Measurements from ENCODE around the gene CHST11. TPM values are rescaled to one million over a fixed set of nuclear protein-coding genes. Genes with fewer than 3 reads are reported as not detected.

CHST11 gene
- total and polyA plus RNA-seq, 3 donors from 2014 or later = 5.1 to 36.9 (median 23.9) TPM

GRCh38 chr12:104725610-104726009 is 268.9 kb downstream of the CHST11 start:
- no peaks in the 10 kb centered on the region for H3K36me3 ChIP-seq (ENCODE audit: low read depth, missing control alignments)
- H3K4me1 ChIP-seq = peaks cover 4% of the 10 kb centered on the region
- no peak overlapping the region for H3K4me3 ChIP-seq
- WGBS, 2 donors = 83 to 95% methylated on average over 3 of the region's 3 CpGs
- no peak for DNase-seq
- H3K27me3 ChIP-seq = no peaks in the 10 kb centered on the region
- intact Hi-C loops (cut with DNase I; ENCODE audit: low total_unique reads) = no loop called here
- H3K27ac ChIP-seq = no peak overlapping the region
- H3K9me3 ChIP-seq = no peaks in the 10 kb centered on the region
- TF ChIP-seq CTCF (IDR thresholded peaks at IDR 0.05) (no peak), POLR2A (IDR thresholded peaks at IDR 0.05) (no peak)

GRCh38 chr12:104727726-104728465 is 271.1 kb downstream of the CHST11 start:
- no peak overlapping the region for H3K27ac ChIP-seq
- no peaks in the 10 kb centered on the region for H3K27me3 ChIP-seq
- 91 to 92% methylated on average over 10 of the region's 10 CpGs for WGBS, 2 donors
- intact Hi-C loops (cut with DNase I; ENCODE audit: low total_unique reads) = no loop called here
- H3K4me3 ChIP-seq = no peak overlapping the region
- H3K36me3 ChIP-seq (ENCODE audit: low read depth, missing control alignments) = no peaks in the 10 kb centered on the region
- H3K4me1 ChIP-seq = no peaks in the 10 kb centered on the region
- no peak for TF ChIP-seq CTCF (IDR thresholded peaks at IDR 0.05)
- no peak for TF ChIP-seq POLR2A (IDR thresholded peaks at IDR 0.05)
- H3K9me3 ChIP-seq = no peaks in the 10 kb centered on the region
- no peak for DNase-seq

- Histone ChIP-seq H3K27ac (no peak overlapping the region), H3K4me1 (no peaks in the 10 kb centered on the region), H3K27me3 (no peaks in the 10 kb centered on the region), H3K4me3 (no peak overlapping the region), H3K36me3 (ENCODE audit: low read depth, missing control alignments) (no peaks in the 10 kb centered on the region), H3K9me3 (no peaks in the 10 kb centered on the region)
- intact Hi-C loops (cut with DNase I; ENCODE audit: low total_unique reads) = no loop called here
- no peak for DNase-seq
- 8 to 27% methylated on average over 1 of the region's 1 CpG for WGBS, 2 donors
- TF ChIP-seq POLR2A (IDR thresholded peaks at IDR 0.05) (no peak), CTCF (IDR thresholded peaks at IDR 0.05) (no peak)
Observed at GRCh38 chr12:104729091-104729490, 272.3 kb downstream of the CHST11 start.

- Histone ChIP-seq H3K27ac (no peak overlapping the region), H3K27me3 (no peaks in the 10 kb centered on the region), H3K4me3 (no peak overlapping the region), H3K4me1 (no peaks in the 10 kb centered on the region), H3K36me3 (ENCODE audit: low read depth, missing control alignments) (no peaks in the 10 kb centered on the region), H3K9me3 (no peaks in the 10 kb centered on the region)
- no peak for DNase-seq
- intact Hi-C loops (cut with DNase I; ENCODE audit: low total_unique reads) = no loop called here
- TF ChIP-seq CTCF (IDR thresholded peaks at IDR 0.05) = no peak
- no peak for TF ChIP-seq POLR2A (IDR thresholded peaks at IDR 0.05)
- WGBS, 2 donors = 91 to 93% methylated on average over 19 of the region's 19 CpGs
Observed at GRCh38 chr12:104729610-104730446, 273.1 kb downstream of the CHST11 start.
